Pancreas (tissue), 10 donors: Measurements from ENCODE around the gene KDM6A. TPM values are rescaled to one million over a fixed set of nuclear protein-coding genes. Genes with fewer than 3 reads are reported as not detected.
"Not testable (repeated sequence)": the region's sequence is repeated elsewhere in the genome, so short reads cannot be mapped to it uniquely, and the experiment has no call there.

ENCODE experiments used
- ATAC-seq, 4 donors: fragments of 200-7000 bp; cut with Tn5 transposase; one replicate each; pipeline versions ENCODE4 v1.8.0 to v1.9.1; 2020; ENCODE audit warnings: mild to moderate bottlenecking in 4 of 4, moderate library complexity in 4 of 4
- DNase-seq, 6 donors: peaks; one replicate each; pipeline ENCODE4 v3.0.0-alpha.2; 2020
- FAIRE-seq: peaks from 2 replicates; lab custom pipeline; 2012; peaks lifted over from hg19 to GRCh38; lab: Jason Lieb, UNC
- H3K27ac ChIP-seq, 4 donors: fragments of 200-600 bp; sonication (generic); 1 replicate in 3 of 4; 2 replicates in 1 of 4; pipeline versions ENCODE4 v1.5.0 to v1.8.0; 2020
- H3K27me3 ChIP-seq, 4 donors: fragments of 200-600 bp; one replicate each; pipeline ENCODE4 v1.8.0; 2021
- H3K36me3 ChIP-seq, 3 donors: fragments of 200-600 bp; sonication (generic) in 1 of 3; one replicate each; pipeline versions ENCODE4 v1.5.0 to v1.8.0; 2020 to 2021
- H3K4me1 ChIP-seq, 3 donors: fragments of 200-600 bp; one replicate each; pipeline ENCODE4 v1.8.0; 2021
- H3K4me3 ChIP-seq, 4 donors: fragments of 200-600 bp; sonication (generic) in 2 of 4; one replicate each; pipeline versions ENCODE4 v1.5.0 to v1.8.0; 2020 to 2021
- H3K9me3 ChIP-seq, 4 donors: fragments of 200-600 bp; one replicate each; pipeline ENCODE4 v1.8.0; 2021
- WGBS, 2 donors: extraction: QIAGEN DNeasy Blood & Tissue Kit; methylation state at CpG; one replicate each; pipeline ENCODE4 v1.1.7; 2013; 5-methylcytosine and 5-hydroxymethylcytosine counted together
- intact Hi-C, 3 donors: fragments of 100-400 bp; cut with DNase I; formaldehyde crosslinking; loops; one replicate each; pipeline versions ENCODE4 v1.11.1 to v1.14.2; 2022
- polyA plus RNA-seq, 2 donors: library from polyadenylated mRNA; stranded (reverse); fragments of 200-250 nt; gene quantifications; one replicate each; pipeline ENCODE4 v1.2.3, GENCODE V29; 2013
- total RNA-seq, 6 donors: library from RNA; stranded (reverse); fragmentation: NEBNext Ultra II Directional in 4 of 6; extraction: Animal tissue kit (Norgen Biotek cat#: 25700) in 4 of 6; gene quantifications; one replicate each; pipeline versions ENCODE4 v1.2.1 to v1.2.4, GENCODE V29; 2021 to 2023
- TF ChIP-seq, protein P1 (sequence below), 4 donors: fragments of 200-600 bp; sonication (generic) in 3 of 4; IDR thresholded peaks; one replicate each; pipeline versions ENCODE4 v1.5.0 to v1.8.0; 2021; ENCODE audit warnings: antibody characterized with exemption in 4 of 4
- donor health status: healthy with polysubstance abuse.
- donor health status: DM: no; HTN: no; CAD: no; lungs with moderate emphysema.
- donor health status: DM: no; HTN: no; CAD: no.
- donor health status: control.
- donor health status: control.
- donor health status: Bipolar disorder and iron deficiency.
- donor health status: DM: yes; HTN: yes; CAD: no.
- donor health status: DM: no; HTN: no; CAD: no.
- donor health status: DM: no; HTN: no; CAD: no.
- donor health status: DM: yes; HTN: yes; CAD: no.

The KDM6A gene
- total and polyA plus RNA-seq, 8 donors, result 5.5 to 27.5 (median 16.3) TPM

- H3K27me3 ChIP-seq, result no peaks in the 10 kb centered on the region
- no peak for ATAC-seq
- H3K9me3 ChIP-seq, result no peaks in the 10 kb centered on the region
- no peak overlapping the region for H3K4me3 ChIP-seq
- WGBS, 2 donors, result 91 to 97% methylated on average over 4 of the region's 4 CpGs
- no peak for DNase-seq
- TF ChIP-seq, protein P1, sequence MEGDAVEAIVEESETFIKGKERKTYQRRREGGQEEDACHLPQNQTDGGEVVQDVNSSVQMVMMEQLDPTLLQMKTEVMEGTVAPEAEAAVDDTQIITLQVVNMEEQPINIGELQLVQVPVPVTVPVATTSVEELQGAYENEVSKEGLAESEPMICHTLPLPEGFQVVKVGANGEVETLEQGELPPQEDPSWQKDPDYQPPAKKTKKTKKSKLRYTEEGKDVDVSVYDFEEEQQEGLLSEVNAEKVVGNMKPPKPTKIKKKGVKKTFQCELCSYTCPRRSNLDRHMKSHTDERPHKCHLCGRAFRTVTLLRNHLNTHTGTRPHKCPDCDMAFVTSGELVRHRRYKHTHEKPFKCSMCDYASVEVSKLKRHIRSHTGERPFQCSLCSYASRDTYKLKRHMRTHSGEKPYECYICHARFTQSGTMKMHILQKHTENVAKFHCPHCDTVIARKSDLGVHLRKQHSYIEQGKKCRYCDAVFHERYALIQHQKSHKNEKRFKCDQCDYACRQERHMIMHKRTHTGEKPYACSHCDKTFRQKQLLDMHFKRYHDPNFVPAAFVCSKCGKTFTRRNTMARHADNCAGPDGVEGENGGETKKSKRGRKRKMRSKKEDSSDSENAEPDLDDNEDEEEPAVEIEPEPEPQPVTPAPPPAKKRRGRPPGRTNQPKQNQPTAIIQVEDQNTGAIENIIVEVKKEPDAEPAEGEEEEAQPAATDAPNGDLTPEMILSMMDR (IDR thresholded peaks at IDR 0.05), result no peak
- FAIRE-seq, result no peak
- peaks cover 8 to 14% (median 10%) of the 10 kb centered on the region in 3 donors for H3K4me1 ChIP-seq
- no peak overlapping the region for H3K27ac ChIP-seq
- intact Hi-C loops, result no loop called here
- no peaks in the 10 kb centered on the region for H3K36me3 ChIP-seq
These were observed 62.2 kb downstream of the KDM6A start for GRCh38 chrX:44935172-44935571.

DNA sequence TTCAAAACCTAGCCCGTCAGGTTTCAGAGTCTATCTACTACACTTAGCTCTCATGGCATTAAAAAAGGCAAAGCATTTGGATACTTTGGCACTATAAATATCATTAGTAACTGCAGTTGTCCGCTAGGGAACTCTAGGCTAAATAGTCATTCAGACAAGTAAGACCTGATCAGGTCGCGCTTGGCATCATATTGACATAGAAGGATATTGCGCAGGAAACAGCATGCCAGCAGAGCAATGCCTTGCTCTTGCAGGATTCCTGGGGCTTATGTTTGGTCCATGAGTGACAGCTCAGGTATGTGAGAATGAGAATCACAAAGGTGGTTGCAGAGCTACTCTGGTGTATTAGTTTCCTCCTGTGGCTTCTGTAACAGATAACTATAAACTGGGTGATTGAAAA, 62.7 kb downstream of the KDM6A start:
- WGBS, 2 donors, result 73 to 85% methylated on average over 5 of the region's 5 CpGs
- H3K36me3 ChIP-seq, result no peaks in the 10 kb centered on the region
- FAIRE-seq (no peak), ATAC-seq (peak in 1 of 4 donors; percentile 11), DNase-seq (no peak)
- no peak overlapping the region for H3K4me3 ChIP-seq
- no peak overlapping the region for H3K27ac ChIP-seq
- intact Hi-C loops, result no loop called here
- TF ChIP-seq, protein P1 (IDR thresholded peaks at IDR 0.05), result no peak
- peaks cover 8 to 14% (median 10%) of the 10 kb centered on the region in 3 donors for H3K4me1 ChIP-seq
- H3K27me3 ChIP-seq, result no peaks in the 10 kb centered on the region
- H3K9me3 ChIP-seq, result no peaks in the 10 kb centered on the region

DNA sequence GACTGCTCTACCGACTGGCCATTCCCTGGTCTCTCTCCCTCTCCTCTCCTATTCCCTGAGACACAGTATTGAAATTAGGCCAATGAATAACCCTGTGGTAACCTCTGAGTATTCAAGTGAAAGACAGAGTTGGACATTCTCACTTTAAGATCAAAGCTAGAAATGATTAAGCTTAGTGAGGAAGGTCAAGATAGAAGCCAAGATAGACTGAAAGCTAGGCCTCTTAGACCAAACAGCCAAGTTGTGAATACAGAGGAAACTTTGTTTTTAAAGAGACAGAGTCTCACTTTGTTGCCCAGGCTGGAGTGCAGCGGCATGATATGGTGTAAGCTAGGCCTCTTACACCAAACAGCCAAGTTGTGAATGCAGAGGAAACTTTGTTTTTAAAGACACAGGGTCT, 64.6 kb downstream of the KDM6A start:
- Histone ChIP-seq H3K4me1 (peaks cover 8 to 14% (median 10%) of the 10 kb centered on the region in 3 donors), H3K27me3 (no peaks in the 10 kb centered on the region), H3K4me3 (no peak overlapping the region), H3K27ac (no peak overlapping the region), H3K36me3 (no peaks in the 10 kb centered on the region), H3K9me3 (no peaks in the 10 kb centered on the region)
- WGBS, 2 donors, result 30 to 59% methylated on average over 2 of the region's 2 CpGs
- DNase-seq (no peak), ATAC-seq (peak in 2 of 4 donors; percentile 49 to 64), FAIRE-seq (no peak)
- TF ChIP-seq, protein P1 (IDR thresholded peaks at IDR 0.05), result no peak
- intact Hi-C loops, result no loop called here

DNA sequence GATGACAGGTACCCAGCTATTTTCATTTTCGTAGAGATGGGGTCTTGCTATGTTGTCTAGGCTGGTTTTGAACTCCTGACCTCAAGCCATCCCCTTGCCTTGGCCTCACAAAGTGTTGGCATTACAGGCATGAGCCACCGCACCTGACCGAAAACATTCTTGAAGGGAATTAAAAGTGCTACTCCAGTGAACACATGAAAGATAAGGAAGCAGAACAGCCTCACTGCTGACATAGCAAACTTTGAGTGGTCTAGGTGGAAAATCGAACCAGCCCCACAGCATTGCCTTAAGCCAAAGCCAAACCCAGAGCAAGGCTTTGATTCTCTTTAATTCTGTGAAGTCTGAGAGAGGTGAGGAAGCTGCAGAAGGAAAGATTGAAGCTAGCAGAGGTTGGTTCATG, 65.1 kb downstream of the KDM6A start:
- DNase-seq (no peak), FAIRE-seq (no peak), ATAC-seq (peak in 1 of 4 donors; percentile 18)
- Histone ChIP-seq H3K36me3 (no peaks in the 10 kb centered on the region), H3K4me1 (peaks cover 8 to 14% (median 10%) of the 10 kb centered on the region in 3 donors), H3K27me3 (no peaks in the 10 kb centered on the region), H3K4me3 (no peak overlapping the region), H3K27ac (no peak overlapping the region), H3K9me3 (no peaks in the 10 kb centered on the region)
- TF ChIP-seq, protein P1 (IDR thresholded peaks at IDR 0.05), result no peak
- intact Hi-C loops, result no loop called here
- 54 to 78% methylated on average over 4 of the region's 4 CpGs for WGBS, 2 donors

- H3K27me3 ChIP-seq, H3K36me3 ChIP-seq, DNase-seq, H3K27ac ChIP-seq, FAIRE-seq, intact Hi-C loops, H3K4me3 ChIP-seq, ATAC-seq, H3K9me3 ChIP-seq: not testable (repeated sequence)
- WGBS, 2 donors, result 94 to 97% methylated on average over 12 of the region's 12 CpGs
- peaks cover 0 to 10% (median 10%) of the 10 kb centered on the region in 3 donors for H3K4me1 ChIP-seq
These were observed 67.6 kb downstream of the KDM6A start for GRCh38 chrX:44940541-44940940.
